DMS114 treated with DMSO at 0.1 percent for 48 hours (cell line): ENCODE data around the gene EML5.

Experiments
- DNase-seq: peaks from one replicate; lab custom pipeline; 2025; ENCODE audit not compliant: unreplicated experiment; lab: John Stamatoyannopoulos, UW

Gene EML5

DNA sequence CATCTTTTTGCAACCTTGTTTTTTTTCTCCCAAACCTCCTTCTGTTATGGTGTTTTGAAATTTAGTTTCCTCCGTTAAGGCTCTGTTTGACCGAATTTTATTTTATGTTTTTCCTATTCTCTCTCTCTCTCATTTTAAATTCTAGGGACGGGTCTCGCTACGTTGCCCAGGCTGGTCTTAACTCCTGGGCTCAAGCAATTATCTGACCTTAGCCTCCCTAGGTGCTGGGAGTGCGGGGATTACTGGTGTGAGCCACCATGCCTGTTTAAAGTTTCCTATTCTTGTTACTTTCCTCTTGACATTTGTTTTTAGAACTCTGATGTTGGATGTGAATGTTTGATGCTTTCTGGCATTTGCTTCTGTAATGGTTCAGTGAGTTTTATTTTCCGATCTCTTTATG is 228.9 kb downstream of the EML5 start:
- DNase-seq = no peak

DNA sequence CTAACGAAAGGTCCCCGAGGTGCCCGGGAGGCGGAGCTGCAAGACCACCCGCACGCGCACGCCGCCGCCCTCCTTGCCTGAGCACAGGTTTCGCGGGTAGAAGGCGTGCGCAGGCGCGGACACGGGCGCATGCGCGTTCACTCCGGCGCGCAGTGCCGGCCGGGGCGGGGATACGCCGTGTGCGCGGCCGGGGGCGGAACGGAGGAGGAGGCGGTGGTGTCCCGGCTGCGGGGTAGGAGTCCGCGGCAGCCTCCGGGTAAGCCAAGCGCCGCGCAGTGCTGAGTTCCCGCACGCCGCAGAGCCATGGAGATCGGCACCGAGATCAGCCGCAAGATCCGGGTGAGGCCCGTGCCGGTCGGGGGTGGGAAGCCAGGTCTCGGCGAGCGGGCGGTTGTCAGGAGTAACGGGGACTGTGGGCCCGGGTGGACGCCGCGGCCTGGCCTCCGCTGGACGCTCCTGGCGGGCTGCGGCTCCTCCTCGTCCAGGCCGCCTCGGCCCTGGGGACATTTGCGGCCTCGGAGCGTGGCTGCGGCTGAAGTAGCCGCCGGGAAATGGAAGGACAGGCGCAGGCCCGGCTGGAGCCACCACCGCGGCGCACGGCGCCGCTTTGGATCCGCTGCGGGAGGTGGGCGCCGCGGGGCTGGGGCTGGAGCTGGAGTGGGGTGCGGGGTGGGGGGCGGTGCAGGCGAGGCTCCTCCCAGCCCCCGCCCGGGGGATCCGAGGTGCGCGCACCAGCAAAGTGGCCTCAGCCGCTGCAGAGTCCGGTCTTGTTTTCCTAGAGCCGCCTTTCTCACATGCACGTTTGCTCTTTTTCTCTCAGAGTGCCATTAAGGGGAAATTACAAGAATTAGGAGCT is 229.7 kb downstream of the EML5 start, which contains the start of gene ZC3H14:
TSS of gene ZC3H14 (plus strand) at position 207 of the 856 bp plus-strand sequence. CDS start at position 304, 97 bp downstream.
- DNase-seq = peak; percentile 75

- no peak for DNase-seq
Measured at GRCh38 chr14:88562532-88562830, 230.3 kb downstream of the EML5 start.
